Gastroesophageal sphincter (tissue), 4 donors: ENCODE results near the gene FOXO3. TPM values are rescaled to one million over a fixed set of nuclear protein-coding genes. Genes with fewer than 3 reads are reported as not detected.

Experiments used
- ATAC-seq: fragments of 150-250 bp; one replicate; pipeline ENCODE4 v1.9.1; 2016; ENCODE audit warnings: mild to moderate bottlenecking, moderate library complexity
- H3K27ac ChIP-seq, 4 donors: fragments of 200-600 bp; sonication (generic) in 3 of 4; 1 replicate in 3 of 4; 2 replicates in 1 of 4; pipeline ENCODE4 v1.5.1; 2016 to 2019
- H3K27me3 ChIP-seq: fragments of 200-600 bp; sonication (generic); one replicate; pipeline ENCODE4 v1.5.1; 2019
- H3K36me3 ChIP-seq, 2 donors: fragments of 200-600 bp; sonication (generic); one replicate each; pipeline ENCODE4 v1.5.1; 2019; ENCODE audit warnings: control low read depth in 1 of 2
- H3K4me1 ChIP-seq, 3 donors: fragments of 200-600 bp; sonication (generic); 1 replicate in 2 of 3; 2 replicates in 1 of 3; pipeline ENCODE4 v1.5.1; 2016 to 2019; ENCODE audit warnings: control low read depth in 2 of 3
- H3K4me3 ChIP-seq, 2 donors: fragments of 200-600 bp; sonication (generic); one replicate each; pipeline ENCODE4 v1.5.1; 2019; ENCODE audit warnings: mild to moderate bottlenecking in 1 of 2, moderate library complexity in 1 of 2
- H3K9me3 ChIP-seq, 3 donors: fragments of 200-600 bp; sonication (generic); one replicate each; pipeline ENCODE4 v1.5.1; 2017 to 2019; ENCODE audit warnings: control low read depth in 2 of 3
- CTCF ChIP-seq, 4 experiments: fragments of 200-600 bp in 2 of 4; fragments of 450-650 bp in 2 of 4; sonication (generic) in 1 of 4; IDR thresholded peaks; one replicate each; pipeline ENCODE4 v1.5.1; 2017 to 2019; ENCODE audit warnings: antibody characterized with exemption in 4 of 4, mild to moderate bottlenecking in 2 of 4, moderate library complexity in 2 of 4
- EP300 ChIP-seq: sonication (generic); formaldehyde crosslinking; IDR thresholded peaks from one replicate; pipeline ENCODE4 v1.6.1; 2017; ENCODE audit warnings: antibody characterized with exemption, mild to moderate bottlenecking
- POLR2A ChIP-seq, 2 donors: fragments of 450-650 bp; IDR thresholded peaks; one replicate each; pipeline ENCODE4 v1.6.1; 2017; ENCODE audit warnings: antibody characterized with exemption in 2 of 2, mild to moderate bottlenecking in 2 of 2, moderate library complexity in 1 of 2
- POLR2AphosphoS5 ChIP-seq: sonication (generic); formaldehyde crosslinking; IDR thresholded peaks from one replicate; pipeline ENCODE4 v1.6.1; 2017; ENCODE audit warnings: antibody characterized with exemption
- WGBS, 2 donors: methylation state at CpG; one replicate each; pipeline ENCODE4 v1.1.5; 2018; ENCODE audit warnings: low coverage in 1 of 2; 5-methylcytosine and 5-hydroxymethylcytosine counted together
- total RNA-seq, 4 donors: library from RNA; depleted of rRNA; stranded (reverse); fragments of >200 nt; gene quantifications; one replicate each; pipeline ENCODE4 v1.1.0, GENCODE V29; 2016

The FOXO3 gene
- total RNA-seq, 4 donors from 2014 or later, result 93.7 to 122 (median 114) TPM

- TF ChIP-seq CTCF (IDR thresholded peaks at IDR 0.05) (no peak), EP300 (no peak), POLR2AphosphoS5 (no peak), POLR2A (IDR thresholded peaks at IDR 0.05) (no peak)
Observed at GRCh38 chr6:108699290-108700041, 138.7 kb downstream of the FOXO3 start.

GRCh38 chr6:108702106-108702851 is 141.6 kb downstream of the FOXO3 start:
- Histone ChIP-seq H3K27ac (no peak overlapping the region), H3K27me3 (no peaks in the 10 kb centered on the region), H3K36me3 (peaks cover 0 to 9% of the 10 kb centered on the region in 2 donors), H3K4me3 (no peak overlapping the region), H3K9me3 (peaks cover 0 to 40% (median 0%) of the 10 kb centered on the region in 3 donors), H3K4me1 (no peaks in the 10 kb centered on the region)
- 90 to 100% methylated on average over 1 of the region's 1 CpG for WGBS, 2 donors
- no peak for ATAC-seq
- TF ChIP-seq EP300, result no peak

More at GRCh38 chr6:108699290-108700041, 138.7 kb downstream of the FOXO3 start:
- no peak overlapping the region for H3K4me3 ChIP-seq
- 75 to 76% methylated on average over 9 to 11 of the region's 17 CpGs for WGBS, 2 donors
- peaks cover 0 to 18% of the 10 kb centered on the region in 2 donors for H3K36me3 ChIP-seq
- no peak for ATAC-seq
- H3K27me3 ChIP-seq, result no peaks in the 10 kb centered on the region
- peak overlapping the region in 1 of 4 donors; percentile 15 for H3K27ac ChIP-seq
- no peaks in the 10 kb centered on the region for H3K4me1 ChIP-seq
- peaks cover 0 to 40% (median 0%) of the 10 kb centered on the region in 3 donors for H3K9me3 ChIP-seq

GRCh38 chr6:108706649-108707048 is 145.9 kb downstream of the FOXO3 start:
- peaks cover 0 to 23% (median 0%) of the 10 kb centered on the region in 3 donors for H3K9me3 ChIP-seq
- no peak overlapping the region for H3K27ac ChIP-seq
- no peaks in the 10 kb centered on the region for H3K36me3 ChIP-seq
- no peaks in the 10 kb centered on the region for H3K27me3 ChIP-seq
- H3K4me1 ChIP-seq, result peaks cover 0 to 15% (median 0%) of the 10 kb centered on the region in 3 donors
- H3K4me3 ChIP-seq, result no peak overlapping the region
- no peak for TF ChIP-seq POLR2A (IDR thresholded peaks at IDR 0.05)
- no peak for TF ChIP-seq EP300
- no peak for TF ChIP-seq CTCF (IDR thresholded peaks at IDR 0.05)
- ATAC-seq, result no peak
- WGBS, 2 donors, result 85 to 98% methylated on average over 4 to 7 of the region's 8 CpGs

- Histone ChIP-seq H3K4me1 (peaks cover 0 to 15% (median 0%) of the 10 kb centered on the region in 3 donors), H3K27me3 (no peaks in the 10 kb centered on the region), H3K4me3 (no peak overlapping the region), H3K27ac (no peak overlapping the region), H3K36me3 (no peaks in the 10 kb centered on the region), H3K9me3 (peaks cover 0 to 15% (median 0%) of the 10 kb centered on the region in 3 donors)
- 43 to 77% methylated on average over 2 to 4 of the region's 8 CpGs for WGBS, 2 donors
- TF ChIP-seq POLR2AphosphoS5 (no peak), CTCF (IDR thresholded peaks at IDR 0.05) (no peak), EP300 (no peak), POLR2A (IDR thresholded peaks at IDR 0.05) (no peak)
- no peak for ATAC-seq
Observed at GRCh38 chr6:108707328-108707976, 146.7 kb downstream of the FOXO3 start.

- no peaks in the 10 kb centered on the region for H3K9me3 ChIP-seq
- H3K4me3 ChIP-seq, result no peak overlapping the region
- H3K27me3 ChIP-seq, result no peaks in the 10 kb centered on the region
- no peaks in the 10 kb centered on the region for H3K36me3 ChIP-seq
- 30 to 38% methylated on average over 2 to 4 of the region's 4 CpGs for WGBS, 2 donors
- peaks cover 0 to 27% (median 0%) of the 10 kb centered on the region in 3 donors for H3K4me1 ChIP-seq
- no peak overlapping the region for H3K27ac ChIP-seq
- ATAC-seq, result no peak
- TF ChIP-seq POLR2AphosphoS5, result no peak
- TF ChIP-seq EP300, result no peak
- no peak for TF ChIP-seq POLR2A (IDR thresholded peaks at IDR 0.05)
- TF ChIP-seq CTCF (IDR thresholded peaks at IDR 0.05), result no peak
Observed at GRCh38 chr6:108710030-108710429, 149.3 kb downstream of the FOXO3 start.
